ENCODE measurements around the gene NCAPG2. TPM values are rescaled to one million over a fixed set of nuclear protein-coding genes. Genes with fewer than 3 reads are reported as not detected.

NCAPG2 gene
- total RNA-seq, 1 experiment from 2014 or later: 99.5 TPM

DNA sequence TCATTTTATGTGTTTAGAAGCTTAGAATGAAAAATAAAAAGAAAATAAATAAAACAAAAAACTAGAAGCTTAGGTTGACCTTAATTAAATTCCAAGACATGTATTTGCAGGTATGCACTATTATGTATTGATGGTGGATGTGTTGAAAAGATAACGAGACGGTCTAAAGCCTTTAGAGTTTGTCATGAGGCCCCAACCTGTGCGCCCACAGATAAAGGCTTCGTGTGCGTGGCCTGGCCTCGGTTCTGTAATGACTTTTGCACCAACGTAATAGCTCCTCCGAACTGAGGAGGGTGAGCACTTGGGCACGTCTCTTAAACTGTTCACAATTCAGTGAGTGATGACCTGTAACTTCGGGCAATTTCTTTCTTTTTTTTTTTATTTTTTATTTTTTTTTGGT, 43.7 kb upstream of the NCAPG2 start:
- Histone ChIP-seq H3K4me3 (no peak overlapping the region), H3K9me2 (ENCODE audit: insufficient read depth) (no peaks in the 10 kb centered on the region), H3K4me1 (replicated peaks; ENCODE audit: insufficient read depth) (no peaks in the 10 kb centered on the region), H3K79me2 (ENCODE audit: low read depth) (no peaks in the 10 kb centered on the region), H3F3A (ENCODE audit: insufficient read depth, low read depth) (no peaks in the 10 kb centered on the region), H3K27ac (no peak overlapping the region), H3K27me3 (ENCODE audit: insufficient read depth, low read depth) (no peaks in the 10 kb centered on the region), H3K9me3 (ENCODE audit: insufficient read depth, low read depth) (no peaks in the 10 kb centered on the region), H2AFZ (no peak overlapping the region), H4K20me1 (ENCODE audit: insufficient read depth) (0 out of 2 replicates have a peak, but pooled peaks cover 5% of the 10 kb centered on the region), H3K4me2 (no peak overlapping the region), H3K36me3 (ENCODE audit: low read depth) (peaks cover 51% of the 10 kb centered on the region)
- intact Hi-C loops (cut with micrococcal nuclease; ENCODE audit: unreplicated experiment): no loop called here
- no TSS peak for BruUV-seq (replicated peaks)
- TF ChIP-seq CTCF (conservative IDR thresholded peaks at IDR 0.05): no peak
- TF ChIP-seq EZH2 (IDR thresholded peaks at IDR 0.05; ENCODE audit: low read depth): no peak
- ChIA-PET POLR2A (ENCODE audit: unreplicated experiment) (no interaction called here), CTCF (no interaction called here)
- DNase-seq: no peak

DNA sequence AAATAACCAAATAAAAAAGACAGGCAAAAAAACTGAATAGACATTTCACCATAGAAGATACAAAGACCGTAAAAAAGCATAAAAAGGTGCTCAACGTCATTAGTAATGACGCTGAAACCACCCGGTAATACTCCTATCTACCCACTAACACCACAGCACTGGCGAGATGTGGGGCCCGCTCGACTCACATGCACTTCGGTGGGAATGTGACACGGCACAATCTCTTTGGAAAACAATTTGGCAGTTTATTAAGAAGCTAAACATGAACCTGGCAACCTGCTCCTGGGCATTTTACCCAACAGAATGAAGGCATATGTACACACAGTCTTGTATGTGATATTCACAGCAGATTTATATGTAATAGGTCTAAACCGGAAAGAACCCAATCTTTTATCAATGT, 42.8 kb upstream of the NCAPG2 start:
- intact Hi-C loops (cut with micrococcal nuclease; ENCODE audit: unreplicated experiment): no loop called here
- BruUV-seq (replicated peaks): no TSS peak

DNA sequence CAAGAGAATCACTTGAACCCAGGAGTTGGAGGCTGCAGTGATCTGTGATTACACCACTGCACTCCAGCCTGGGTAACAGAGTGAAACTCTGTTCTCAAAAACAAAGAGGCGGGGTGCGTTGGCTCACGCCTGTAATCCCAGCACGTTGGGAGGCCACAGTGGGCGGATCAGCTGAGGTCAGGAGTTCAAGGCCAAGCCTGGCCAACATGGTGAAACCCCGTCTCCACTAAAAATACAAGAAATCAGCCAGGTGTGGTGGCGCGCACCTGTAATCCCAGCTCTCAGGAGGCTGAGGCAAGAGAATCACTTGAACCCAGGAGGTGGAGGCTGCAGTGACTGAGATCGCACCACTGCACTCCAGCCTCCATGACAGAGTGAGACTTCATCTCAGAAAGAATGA, 42.4 kb upstream of the NCAPG2 start:
- Histone ChIP-seq H3K27ac (no peak overlapping the region), H3K36me3 (ENCODE audit: low read depth) (peaks cover 61% of the 10 kb centered on the region), H3K4me1 (replicated peaks; ENCODE audit: insufficient read depth) (peaks cover 7% of the 10 kb centered on the region), H3F3A (ENCODE audit: insufficient read depth, low read depth) (peaks cover 8% of the 10 kb centered on the region; the same call in 1 of the 2 replicates), H3K4me2 (no peak overlapping the region), H2AFZ (no peak overlapping the region), H4K20me1 (ENCODE audit: insufficient read depth) (0 out of 2 replicates have a peak, but pooled peaks cover 5% of the 10 kb centered on the region), H3K79me2 (ENCODE audit: low read depth) (no peaks in the 10 kb centered on the region), H3K4me3 (no peak overlapping the region), H3K9me2 (ENCODE audit: insufficient read depth) (no peaks in the 10 kb centered on the region), H3K27me3 (ENCODE audit: insufficient read depth, low read depth) (no peaks in the 10 kb centered on the region), H3K9me3 (ENCODE audit: insufficient read depth, low read depth) (no peaks in the 10 kb centered on the region)
- CTCF ChIA-PET: interaction anchor here (0.7 kb wide), 1 partner anchor 27 kb away, joined by 4 read pairs; no protein-coding TSS in a partner anchor
- DNase-seq: no peak
- TF ChIP-seq CTCF (conservative IDR thresholded peaks at IDR 0.05): no peak
- no peak for TF ChIP-seq EZH2 (IDR thresholded peaks at IDR 0.05; ENCODE audit: low read depth)
- POLR2A ChIA-PET (ENCODE audit: unreplicated experiment): no interaction called here
- no TSS peak for BruUV-seq (replicated peaks)
- intact Hi-C loops (cut with micrococcal nuclease; ENCODE audit: unreplicated experiment): no loop called here

More for the DNA sequence above, 42.8 kb upstream of the NCAPG2 start:
- H3K27ac ChIP-seq: no peak overlapping the region
- TF ChIP-seq CTCF (conservative IDR thresholded peaks at IDR 0.05) (no peak), EZH2 (IDR thresholded peaks at IDR 0.05; ENCODE audit: low read depth) (no peak)
- no peaks in the 10 kb centered on the region for H3K9me2 ChIP-seq (ENCODE audit: insufficient read depth)
- ChIA-PET POLR2A (ENCODE audit: unreplicated experiment) (no interaction called here), CTCF (no interaction called here)
- H3K36me3 ChIP-seq (ENCODE audit: low read depth): peaks cover 57% of the 10 kb centered on the region
- no peaks in the 10 kb centered on the region for H3K27me3 ChIP-seq (ENCODE audit: insufficient read depth, low read depth)
- H3K4me2 ChIP-seq: no peak overlapping the region
- H4K20me1 ChIP-seq (ENCODE audit: insufficient read depth): 0 out of 2 replicates have a peak, but pooled peaks cover 5% of the 10 kb centered on the region
- no peaks in the 10 kb centered on the region for H3K79me2 ChIP-seq (ENCODE audit: low read depth)
- no peaks in the 10 kb centered on the region for H3K9me3 ChIP-seq (ENCODE audit: insufficient read depth, low read depth)
- no peak overlapping the region for H2AFZ ChIP-seq
- no peak overlapping the region for H3K4me3 ChIP-seq
- peaks cover 4% of the 10 kb centered on the region; the same call in 1 of the 2 replicates for H3F3A ChIP-seq (ENCODE audit: insufficient read depth, low read depth)
- no peak for DNase-seq
- H3K4me1 ChIP-seq (replicated peaks; ENCODE audit: insufficient read depth): peaks cover 3% of the 10 kb centered on the region
